Measurements from ENCODE around the gene USHBP1.

GRCh38 chr19:17309965-17310461 is 45.5 kb upstream of the USHBP1 start:
- TF ChIP-seq, protein P1, sequence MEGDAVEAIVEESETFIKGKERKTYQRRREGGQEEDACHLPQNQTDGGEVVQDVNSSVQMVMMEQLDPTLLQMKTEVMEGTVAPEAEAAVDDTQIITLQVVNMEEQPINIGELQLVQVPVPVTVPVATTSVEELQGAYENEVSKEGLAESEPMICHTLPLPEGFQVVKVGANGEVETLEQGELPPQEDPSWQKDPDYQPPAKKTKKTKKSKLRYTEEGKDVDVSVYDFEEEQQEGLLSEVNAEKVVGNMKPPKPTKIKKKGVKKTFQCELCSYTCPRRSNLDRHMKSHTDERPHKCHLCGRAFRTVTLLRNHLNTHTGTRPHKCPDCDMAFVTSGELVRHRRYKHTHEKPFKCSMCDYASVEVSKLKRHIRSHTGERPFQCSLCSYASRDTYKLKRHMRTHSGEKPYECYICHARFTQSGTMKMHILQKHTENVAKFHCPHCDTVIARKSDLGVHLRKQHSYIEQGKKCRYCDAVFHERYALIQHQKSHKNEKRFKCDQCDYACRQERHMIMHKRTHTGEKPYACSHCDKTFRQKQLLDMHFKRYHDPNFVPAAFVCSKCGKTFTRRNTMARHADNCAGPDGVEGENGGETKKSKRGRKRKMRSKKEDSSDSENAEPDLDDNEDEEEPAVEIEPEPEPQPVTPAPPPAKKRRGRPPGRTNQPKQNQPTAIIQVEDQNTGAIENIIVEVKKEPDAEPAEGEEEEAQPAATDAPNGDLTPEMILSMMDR (IDR thresholded peaks at IDR 0.05; ENCODE audit: insufficient read depth, low read length) = no peak
- no peak for TF ChIP-seq POLR2AphosphoS5 (IDR thresholded peaks at IDR 0.05; ENCODE audit: low read depth)

All from HL-60 (cell line).